Measurements from ENCODE around the gene SELENON. TPM values are rescaled to one million over a fixed set of nuclear protein-coding genes. Genes with fewer than 3 reads are reported as not detected.
A peak's percentile ranks its signal among the peaks of the same experiment; 100 is the strongest.

Gene SELENON
- total and polyA plus RNA-seq, 2 of the 13 experiments (the other 11 are each of a cell fraction or from before 2014, with no cell fraction given), result 3.8 to 8.0 TPM

DNA sequence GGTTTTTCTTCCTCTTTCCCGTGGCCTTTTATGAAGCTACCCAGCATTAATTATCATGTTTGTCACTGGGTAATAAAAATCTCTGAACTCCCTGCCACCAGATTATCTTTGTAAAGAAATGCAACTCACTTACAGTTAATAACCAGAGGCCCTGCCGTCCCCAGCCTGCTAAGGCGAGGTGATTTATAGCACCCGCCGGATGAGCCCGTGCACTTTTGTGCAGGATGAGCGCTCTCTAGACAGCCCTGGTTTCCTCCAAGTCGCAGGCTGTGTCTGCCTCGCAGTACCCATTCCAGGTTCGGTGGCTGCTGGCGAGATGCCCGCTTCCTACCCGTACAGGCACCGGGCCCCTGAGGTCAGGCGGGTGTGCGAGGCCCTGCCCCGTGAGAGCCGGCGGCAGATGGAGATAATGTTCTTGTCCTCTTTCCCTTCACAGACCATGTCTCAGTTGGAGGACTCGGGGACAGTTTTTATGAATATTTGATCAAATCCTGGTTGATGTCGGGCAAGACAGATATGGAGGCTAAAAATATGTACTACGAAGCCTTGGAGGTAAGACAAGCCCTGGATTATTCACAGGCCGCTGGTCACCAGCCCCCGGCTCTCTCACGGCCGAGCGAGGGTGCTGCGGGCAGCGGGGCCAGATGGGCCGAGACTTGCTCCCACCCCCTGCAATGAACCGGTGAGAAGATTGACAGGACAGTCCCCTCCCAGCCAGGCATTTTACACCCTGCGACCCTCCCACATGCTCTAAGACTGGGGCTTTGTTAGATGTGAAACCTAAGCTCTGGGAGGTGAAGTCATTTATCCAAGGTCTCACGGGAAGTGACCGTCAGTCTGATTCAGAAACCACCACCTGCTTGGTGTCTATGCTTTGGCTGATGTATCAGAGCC lies 28.5 kb upstream of the SELENON start:
- Histone ChIP-seq H3K9me3 (ENCODE audit: low read length) (no peaks in the 10 kb centered on the region), H4K20me1 (ENCODE audit: insufficient read depth, low read length) (no peaks in the 10 kb centered on the region), H2AFZ (ENCODE audit: low read length) (peak overlapping the region; percentile 45), H3K9ac (ENCODE audit: insufficient read depth, low read depth, low read length) (peak overlapping the region; percentile 38), H3K36me3 (replicated peaks in 1 of 2; ENCODE audit: control insufficient read depth in 1 of 2, insufficient read depth in 2 of 2, low read length in 2 of 2) (no peaks in the 10 kb centered on the region), H3K4me1 (ENCODE audit: insufficient read depth, low read length) (peaks cover 63% of the 10 kb centered on the region), H3K27me3 (ENCODE audit: control insufficient read depth in 1 of 2, insufficient read depth in 2 of 2, low read length in 2 of 2) (peaks cover 7 to 27% of the 10 kb centered on the region in 2 experiments), H3K4me3 (replicated peaks in 1 of 3; ENCODE audit: insufficient read depth in 1 of 3, low read depth in 2 of 3, low read length in 3 of 3) (peak overlapping the region; percentile 35 to 69 (median 52)), H3K27ac (ENCODE audit: extremely low read length, insufficient read depth, low read length) (no peak overlapping the region), H3K79me2 (ENCODE audit: insufficient read depth, low read length) (no peaks in the 10 kb centered on the region), H3K4me2 (ENCODE audit: low read depth, low read length) (peak overlapping the region; percentile 93)
- peak; percentile 55 for FAIRE-seq
- WGBS (ENCODE audit: low lambda C conversion rate), result 7% methylated on average over 17 of the region's 34 CpGs
- in situ Hi-C loops (cut with HindIII; ENCODE audit: extremely low pct_ligation_motif_present, low pct_unique_long_range_greater_than_20kb) (no loop called here), intact Hi-C loops (cut with micrococcal nuclease; ENCODE audit: unreplicated experiment) (loop anchor here (10.0 kb wide), 1 partner anchor 77 kb away; no protein-coding TSS in a partner anchor)
- ATAC-seq, result peak; percentile 48
- ChIA-PET CTCF (ENCODE audit: low intra/inter-chr PET ratio, low total read pairs) (interaction anchor here (1.1 kb wide), 1 partner anchor 10 kb away, joined by 3 read pairs; no protein-coding TSS in a partner anchor), POLR2A (no interaction called here)
- DNase-seq (ENCODE audit: low spot score), result peak; percentile 74
- no TSS peak for BruUV-seq (replicated peaks)
- TF ChIP-seq TBP (CRISPR knock-in tag; IDR thresholded peaks at IDR 0.05), result no peak
- TF ChIP-seq ZFP91 (CRISPR knock-in tag; IDR thresholded peaks at IDR 0.05; ENCODE audit: borderline replicate concordance), result no peak
- no peak for TF ChIP-seq ZIK1 (CRISPR knock-in tag; IDR thresholded peaks at IDR 0.05; ENCODE audit: borderline replicate concordance, low read depth)
- TF ChIP-seq ZSCAN21 (CRISPR knock-in tag; IDR thresholded peaks at IDR 0.05; ENCODE audit: borderline replicate concordance), result no peak
- no peak for TF ChIP-seq CAMTA2 (CRISPR knock-in tag; IDR thresholded peaks at IDR 0.05; ENCODE audit: borderline replicate concordance)
- TF ChIP-seq REXO4 (CRISPR knock-in tag; IDR thresholded peaks at IDR 0.05; ENCODE audit: borderline replicate concordance), result no peak
- no peak for TF ChIP-seq ZSCAN22 (CRISPR knock-in tag; IDR thresholded peaks at IDR 0.05)
- 0 out of 2 replicates have a peak, but pooled peaks have one; percentile 32 for TF ChIP-seq REL (CRISPR knock-in tag; conservative IDR thresholded peaks at IDR 0.05)
- TF ChIP-seq DNMT1 (CRISPR knock-in tag; IDR thresholded peaks at IDR 0.05), result no peak
- TF ChIP-seq ZNF878 (CRISPR knock-in tag; IDR thresholded peaks at IDR 0.05), result 0 out of 2 replicates have a peak, but pooled peaks have one; percentile 61
- no peak for TF ChIP-seq ZFP36L2 (CRISPR knock-in tag; IDR thresholded peaks at IDR 0.05)
- TF ChIP-seq HOXA5 (CRISPR knock-in tag; IDR thresholded peaks at IDR 0.05), result no peak
- 0 out of 2 replicates have a peak, but pooled peaks have one; percentile 23 for TF ChIP-seq ISL2 (CRISPR knock-in tag; IDR thresholded peaks at IDR 0.05)
- no peak for TF ChIP-seq ZNF724P (CRISPR knock-in tag; IDR thresholded peaks at IDR 0.05; ENCODE audit: borderline replicate concordance)
- TF ChIP-seq ZNF343 (CRISPR knock-in tag; IDR thresholded peaks at IDR 0.05), result no peak
- 0 out of 2 replicates have a peak, but pooled peaks have one; percentile 32 for TF ChIP-seq MYPOP (CRISPR knock-in tag; IDR thresholded peaks at IDR 0.05)
- TF ChIP-seq ZNF672 (CRISPR knock-in tag; IDR thresholded peaks at IDR 0.05), result no peak
- peak; percentile 34; the same call in 1 of the 2 replicates for TF ChIP-seq MAX (IDR thresholded peaks at IDR 0.05)
- no peak for TF ChIP-seq ZNF547 (CRISPR knock-in tag; IDR thresholded peaks at IDR 0.05)
- TF ChIP-seq, protein P1, sequence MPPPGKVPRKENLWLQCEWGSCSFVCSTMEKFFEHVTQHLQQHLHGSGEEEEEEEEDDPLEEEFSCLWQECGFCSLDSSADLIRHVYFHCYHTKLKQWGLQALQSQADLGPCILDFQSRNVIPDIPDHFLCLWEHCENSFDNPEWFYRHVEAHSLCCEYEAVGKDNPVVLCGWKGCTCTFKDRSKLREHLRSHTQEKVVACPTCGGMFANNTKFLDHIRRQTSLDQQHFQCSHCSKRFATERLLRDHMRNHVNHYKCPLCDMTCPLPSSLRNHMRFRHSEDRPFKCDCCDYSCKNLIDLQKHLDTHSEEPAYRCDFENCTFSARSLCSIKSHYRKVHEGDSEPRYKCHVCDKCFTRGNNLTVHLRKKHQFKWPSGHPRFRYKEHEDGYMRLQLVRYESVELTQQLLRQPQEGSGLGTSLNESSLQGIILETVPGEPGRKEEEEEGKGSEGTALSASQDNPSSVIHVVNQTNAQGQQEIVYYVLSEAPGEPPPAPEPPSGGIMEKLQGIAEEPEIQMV (CRISPR knock-in tag; IDR thresholded peaks at IDR 0.05; ENCODE audit: low read depth), result 0 out of 2 replicates have a peak, but pooled peaks have one; percentile 32
